T-cell (primary cell): ENCODE results near the gene JAZF1. TPM values are rescaled to one million over a fixed set of nuclear protein-coding genes. Genes with fewer than 3 reads are reported as not detected.

Source experiments
- ATAC-seq, 4 experiments: fragments of 200-7000 bp in 3 of 4; fragments of 150-1000 bp in 1 of 4; cut with Tn5 transposase; replicated peaks in 1 of 4; 1 replicate in 3 of 4; 2 replicates in 1 of 4; pipeline ENCODE4 v1.10.0; 2021; ENCODE audit warnings: moderate library complexity in 3 of 4, mild to moderate bottlenecking in 2 of 4, moderate number of reproducible peaks in 1 of 4
- CTCF ChIA-PET, 2 donors: fragments of 300-600 bp; sonication (Branson Sonifier 250); formaldehyde crosslinking; loops; one replicate each; lab custom pipeline; 2022; ENCODE audit warnings: antibody characterized with exemption in 2 of 2; lab: Charles Lee
- POLR2A ChIA-PET, 2 donors: fragments of 300-600 bp; sonication (Branson Sonifier 250); formaldehyde crosslinking; loops; one replicate each; lab custom pipeline; 2022; ENCODE audit warnings: antibody characterized with exemption in 2 of 2; lab: Charles Lee
- DNase-seq, 35 experiments: peaks; one replicate each; pipeline versions ENCODE4 v3.0.0 to v3.0.0-alpha.2; 2013 to 2023
- H3K27ac ChIP-seq: one replicate; pipeline ENCODE4 v1.5.1; 2013; ENCODE audit warnings: low read length
- H3K27me3 ChIP-seq, 2 experiments: replicated peaks in 1 of 2; 1 replicate in 1 of 2; 2 replicates in 1 of 2; pipeline versions ENCODE4 v1.6.1 to v1.7.0; 2013; ENCODE audit warnings: low read length in 1 of 2, mixed read lengths in 1 of 2; ENCODE audit not compliant: control insufficient read depth in 2 of 2, insufficient read depth in 2 of 2; ENCODE audit errors: extremely low read depth in 1 of 2
- H3K36me3 ChIP-seq, 2 donors: 1 replicate in 1 of 2; 2 replicates in 1 of 2; pipeline versions ENCODE4 v1.6.1 to v1.7.0; 2013; ENCODE audit warnings: low read length in 1 of 2; ENCODE audit not compliant: control insufficient read depth in 2 of 2, insufficient read depth in 1 of 2; ENCODE audit errors: extremely low read depth in 1 of 2
- H3K4me1 ChIP-seq, 2 experiments: 1 replicate in 1 of 2; 2 replicates in 1 of 2; pipeline versions ENCODE4 v1.6.1 to v1.7.0; 2013; ENCODE audit warnings: low read length in 2 of 2, mixed read lengths in 1 of 2; ENCODE audit not compliant: insufficient read depth in 2 of 2, control insufficient read depth in 1 of 2; ENCODE audit errors: extremely low read depth in 1 of 2
- H3K4me3 ChIP-seq, 2 donors: 1 replicate in 1 of 2; 2 replicates in 1 of 2; pipeline versions ENCODE4 v1.5.1 to v1.7.0; 2013; ENCODE audit warnings: mild to moderate bottlenecking in 2 of 2, low read length in 1 of 2, moderate library complexity in 1 of 2; ENCODE audit not compliant: control insufficient read depth in 1 of 2; ENCODE audit errors: extremely low read depth in 1 of 2
- H3K9me3 ChIP-seq: 2 replicates; pipeline ENCODE4 v1.7.0; 2013
- H3K27ac Mint-ChIP-seq, 2 donors: one replicate each; pipeline ENCODE4 v1.8.0; 2020 to 2021; ENCODE audit warnings: mild to moderate bottlenecking in 2 of 2, mixed read lengths in 2 of 2
- H3K27me3 Mint-ChIP-seq, 2 donors: one replicate each; pipeline ENCODE4 v1.8.0; 2021 to 2022; ENCODE audit warnings: mixed read lengths in 2 of 2
- H3K36me3 Mint-ChIP-seq: one replicate; pipeline ENCODE4 v1.8.0; 2021; ENCODE audit warnings: mixed read lengths
- H3K4me1 Mint-ChIP-seq, 3 donors: one replicate each; pipeline ENCODE4 v1.8.0; 2020 to 2022; ENCODE audit warnings: mixed read lengths in 3 of 3, mild to moderate bottlenecking in 1 of 3
- H3K4me3 Mint-ChIP-seq, 3 donors: one replicate each; pipeline ENCODE4 v1.8.0; 2020 to 2022; ENCODE audit warnings: mild to moderate bottlenecking in 3 of 3, mixed read lengths in 3 of 3, moderate library complexity in 3 of 3
- H3K9me3 Mint-ChIP-seq, 3 donors: one replicate each; pipeline ENCODE4 v1.8.0; 2020 to 2022; ENCODE audit warnings: mixed read lengths in 3 of 3
- WGBS: methylation state at CpG from one replicate; pipeline ENCODE4 v1.1.5; 2013; ENCODE audit warnings: missing lambda C conversion rate; ENCODE audit not compliant: insufficient coverage; 5-methylcytosine and 5-hydroxymethylcytosine counted together
- total RNA-seq, 35 experiments: library from RNA in 6 of 35; stranded (reverse) in 6 of 35; fragments of 120-200 nt in 1 of 35; gene quantifications; one replicate each; pipeline versions ENCODE4 v1.2.1 to v1.2.4 and lab custom pipeline; 2013 to 2026

JAZF1 gene
- total RNA-seq, 5 donors from 2014 or later (not counting 1 experiment from before 2014, with no cell fraction given), result 9.6 to 22.1 (median 15.9) TPM

DNA sequence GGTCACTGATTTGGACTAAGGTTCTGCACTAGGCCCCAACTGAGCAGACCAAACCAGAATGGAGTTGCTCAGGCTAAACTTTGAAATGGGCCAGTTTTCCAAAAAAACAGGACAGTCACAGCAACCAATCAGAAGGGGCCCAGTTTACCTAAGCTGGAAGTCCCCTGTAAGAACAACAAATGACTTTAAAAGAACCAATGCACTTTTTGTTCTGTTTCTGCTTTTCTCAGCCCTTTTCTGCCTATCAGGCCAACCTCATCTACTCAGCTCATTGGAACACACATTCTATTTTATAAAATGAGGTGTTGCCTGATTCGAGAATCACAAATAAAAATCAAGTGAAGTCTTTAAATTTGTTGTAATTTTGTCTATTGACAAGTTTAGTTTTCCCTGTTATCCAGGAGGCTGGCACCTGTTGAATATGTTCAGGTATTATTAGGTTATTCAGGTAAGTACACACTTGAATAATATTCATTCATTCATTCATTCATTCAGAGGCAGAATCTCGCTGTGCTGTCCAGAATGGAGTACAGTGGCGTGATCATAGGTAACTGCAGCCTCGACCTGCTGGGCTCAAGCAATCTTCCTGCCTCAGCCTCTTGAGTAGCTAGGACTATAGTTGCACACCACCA, 271.9 kb downstream of the JAZF1 start:
- DNase-seq (no peak), ATAC-seq (no peak)
- no peaks in the 10 kb centered on the region for H3K9me3 ChIP-seq
- H3K27me3 ChIP-seq, result no peaks in the 10 kb centered on the region
- Mint-ChIP-seq H3K27ac (no peak overlapping the region), H3K27me3 (no peaks in the 10 kb centered on the region), H3K4me1 (no peaks in the 10 kb centered on the region), H3K36me3 (no peaks in the 10 kb centered on the region), H3K9me3 (no peaks in the 10 kb centered on the region), H3K4me3 (no peak overlapping the region)
- no peaks in the 10 kb centered on the region for H3K36me3 ChIP-seq
- CTCF ChIA-PET, result interaction anchor here in 1 of 2 donors (0.6 kb wide), 1 partner anchor 716 kb away, joined by 3 read pairs; no protein-coding TSS in a partner anchor
- H3K4me1 ChIP-seq, result no peaks in the 10 kb centered on the region
- POLR2A ChIA-PET, result no interaction called here
- WGBS, result no CpG with 5 or more reads among the region's 4 CpGs
- H3K27ac ChIP-seq, result no peak overlapping the region
- H3K4me3 ChIP-seq, result no peak overlapping the region

DNA sequence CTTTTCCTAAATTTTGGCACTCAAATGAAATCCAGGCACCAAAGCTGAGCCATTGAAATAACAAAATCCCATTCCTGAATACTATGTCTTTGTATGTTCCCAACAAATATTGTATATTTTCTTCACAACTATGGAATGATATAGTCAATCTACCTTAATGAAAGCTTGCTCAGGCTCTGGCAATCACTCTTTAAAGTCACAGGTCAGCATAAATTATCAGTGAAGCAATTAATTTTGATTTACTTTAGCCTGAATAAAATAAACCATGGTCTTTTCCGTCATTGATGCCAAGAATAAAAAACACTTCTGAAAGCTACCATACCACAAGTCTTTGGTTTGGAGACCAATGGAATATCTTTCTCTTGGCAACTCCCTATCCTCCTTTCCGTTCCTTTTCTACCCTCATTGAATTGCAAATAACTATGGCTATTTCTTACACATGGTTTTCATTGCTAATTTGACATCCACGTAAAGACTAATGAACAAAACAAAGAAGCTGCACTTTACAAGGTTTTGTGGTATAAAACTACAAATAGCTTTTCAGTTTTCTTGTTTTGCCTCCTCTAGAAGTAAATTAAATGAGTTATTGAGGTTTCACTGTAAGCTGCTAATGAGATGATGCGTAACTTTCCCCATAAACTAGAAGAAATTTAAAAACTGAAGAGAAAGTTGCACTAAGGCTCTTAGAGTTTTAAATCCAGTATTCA, 274.1 kb downstream of the JAZF1 start:
- ChIA-PET CTCF (no interaction called here), POLR2A (no interaction called here)
- peaks cover 2 to 6% (median 6%) of the 10 kb centered on the region in 3 donors for H3K4me1 Mint-ChIP-seq
- DNase-seq (no peak), ATAC-seq (no peak)
- H3K4me1 ChIP-seq, result peaks cover 0 to 3% of the 10 kb centered on the region in 2 experiments
- H3K36me3 ChIP-seq, result no peaks in the 10 kb centered on the region
- no peaks in the 10 kb centered on the region for H3K9me3 Mint-ChIP-seq
- H3K36me3 Mint-ChIP-seq, result no peaks in the 10 kb centered on the region
- no peak overlapping the region for H3K27ac ChIP-seq
- no peak overlapping the region for H3K27ac Mint-ChIP-seq
- H3K4me3 Mint-ChIP-seq, result no peak overlapping the region
- no peaks in the 10 kb centered on the region for H3K27me3 Mint-ChIP-seq
- H3K4me3 ChIP-seq, result no peak overlapping the region
- WGBS, result no CpG with 5 or more reads among the region's 4 CpGs
- no peaks in the 10 kb centered on the region for H3K27me3 ChIP-seq
- H3K9me3 ChIP-seq, result no peaks in the 10 kb centered on the region

DNA sequence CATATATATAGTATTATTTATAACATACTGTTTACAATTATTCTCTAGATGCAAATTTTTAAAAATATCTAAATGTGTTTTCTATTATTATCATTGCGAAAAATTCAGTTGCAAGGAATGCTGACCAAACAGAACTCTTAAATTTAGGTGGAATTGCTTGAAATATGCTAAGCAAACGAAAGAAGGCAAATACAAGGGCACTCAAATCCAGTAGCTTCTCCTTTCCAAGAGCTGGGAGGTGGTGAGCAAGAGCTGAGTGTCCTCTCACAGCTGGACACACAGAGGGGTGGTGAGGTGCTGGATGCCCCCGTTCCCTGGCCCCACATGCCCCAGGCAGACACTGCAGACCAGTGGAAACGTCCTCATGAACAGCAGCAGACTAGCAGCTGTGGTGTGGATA, 274.6 kb downstream of the JAZF1 start:
- peaks cover 7 to 12% (median 12%) of the 10 kb centered on the region in 3 donors for H3K4me1 Mint-ChIP-seq
- H3K4me3 Mint-ChIP-seq, result no peak overlapping the region
- H3K4me3 ChIP-seq, result no peak overlapping the region
- no peaks in the 10 kb centered on the region for H3K27me3 Mint-ChIP-seq
- H3K27ac Mint-ChIP-seq, result no peak overlapping the region
- DNase-seq (no peak), ATAC-seq (no peak)
- CTCF ChIA-PET, result no interaction called here
- peaks cover 0 to 7% of the 10 kb centered on the region in 2 experiments for H3K4me1 ChIP-seq
- WGBS, result 93% methylated on average over 2 of the region's 4 CpGs
- H3K36me3 ChIP-seq, result no peaks in the 10 kb centered on the region
- H3K9me3 ChIP-seq, result no peaks in the 10 kb centered on the region
- H3K36me3 Mint-ChIP-seq, result no peaks in the 10 kb centered on the region
- H3K27ac ChIP-seq, result no peak overlapping the region
- H3K9me3 Mint-ChIP-seq, result no peaks in the 10 kb centered on the region
- no peaks in the 10 kb centered on the region for H3K27me3 ChIP-seq
- POLR2A ChIA-PET, result no interaction called here

DNA sequence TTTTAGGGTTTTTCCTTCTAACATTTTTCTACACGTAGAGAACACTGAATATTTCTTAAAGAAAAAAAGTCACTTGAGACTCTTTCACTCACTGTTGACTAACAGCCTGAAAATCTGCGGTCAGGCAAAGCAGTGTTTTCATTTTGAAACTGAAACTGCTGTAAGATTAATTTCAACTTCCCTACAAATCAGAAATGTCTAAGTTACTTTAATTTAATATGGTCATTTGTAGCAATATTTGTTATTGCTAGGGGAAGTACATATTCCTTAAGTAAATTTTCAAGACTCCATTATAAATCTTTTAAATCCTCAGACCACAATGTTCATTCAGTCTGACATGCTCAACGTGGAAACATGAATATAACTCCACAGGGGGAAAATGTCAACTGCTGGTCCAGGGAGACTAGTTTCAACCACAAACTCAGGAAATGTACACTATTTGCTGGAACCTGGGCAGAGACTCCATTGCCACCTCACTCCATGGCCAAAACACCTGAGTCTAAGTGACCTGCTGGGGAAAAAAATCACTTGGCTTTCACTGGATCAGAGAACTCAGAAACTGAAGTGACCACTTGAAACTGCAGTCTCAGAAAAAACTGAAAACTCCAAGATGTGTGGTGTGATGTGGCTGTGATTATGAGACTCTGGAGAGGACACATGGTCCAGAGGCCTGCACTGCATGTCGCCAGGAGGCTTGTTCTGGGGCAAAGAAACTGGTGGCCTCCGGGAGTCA, 279.4 kb downstream of the JAZF1 start:
- ChIA-PET POLR2A (interaction anchor here in 1 of 2 donors (0.6 kb wide), 1 partner anchor 64 kb away, joined by 4 read pairs; no protein-coding TSS in a partner anchor), CTCF (interaction anchor here (0.6 to 0.7 kb wide), 2 partner anchors 80 to 683 kb away, joined by 3 to 8 read pairs; no protein-coding TSS in a partner anchor)
- Mint-ChIP-seq H3K9me3 (no peaks in the 10 kb centered on the region), H3K27ac (peak overlapping the region; percentile 65 to 85), H3K36me3 (no peaks in the 10 kb centered on the region), H3K4me1 (peaks cover 35 to 49% (median 37%) of the 10 kb centered on the region in 3 donors), H3K27me3 (no peaks in the 10 kb centered on the region), H3K4me3 (peak overlapping the region; percentile 40 to 59 (median 49))
- Histone ChIP-seq H3K4me1 (peaks cover 4 to 21% of the 10 kb centered on the region in 2 experiments), H3K27me3 (no peaks in the 10 kb centered on the region), H3K27ac (peak overlapping the region; percentile 56), H3K36me3 (no peaks in the 10 kb centered on the region), H3K9me3 (no peaks in the 10 kb centered on the region), H3K4me3 (peak overlapping the region in 1 of 2 donors; percentile 4)
- ATAC-seq, result peak; percentile 30 to 81 (median 58)
- DNase-seq, result peak in 10 of 35 experiments; percentile 3 to 47 (median 14)
- 42% methylated on average over 3 of the region's 5 CpGs for WGBS

DNA sequence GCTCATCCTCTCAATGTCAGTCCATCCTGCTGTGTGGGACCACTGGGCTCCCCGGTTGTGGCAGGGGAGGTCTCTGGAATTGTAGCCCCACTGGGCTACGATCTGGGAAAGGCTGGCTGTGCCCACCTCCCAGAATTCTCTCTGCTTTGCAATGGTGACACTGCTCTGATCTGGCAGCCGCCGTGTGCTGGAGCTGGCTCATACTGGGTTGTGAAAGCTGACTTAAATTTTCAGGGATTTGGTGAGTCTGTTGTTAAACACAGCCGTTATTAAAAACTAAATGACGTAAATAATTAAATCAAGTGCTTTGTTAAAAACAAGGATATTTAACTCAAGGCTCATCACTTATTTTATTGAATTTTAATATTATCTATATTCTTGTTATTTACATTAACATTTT, 280.6 kb downstream of the JAZF1 start:
- Histone ChIP-seq H3K27ac (no peak overlapping the region), H3K4me1 (peaks cover 4 to 21% of the 10 kb centered on the region in 2 experiments)
- H3K36me3 Mint-ChIP-seq, result peaks cover 5% of the 10 kb centered on the region

DNA sequence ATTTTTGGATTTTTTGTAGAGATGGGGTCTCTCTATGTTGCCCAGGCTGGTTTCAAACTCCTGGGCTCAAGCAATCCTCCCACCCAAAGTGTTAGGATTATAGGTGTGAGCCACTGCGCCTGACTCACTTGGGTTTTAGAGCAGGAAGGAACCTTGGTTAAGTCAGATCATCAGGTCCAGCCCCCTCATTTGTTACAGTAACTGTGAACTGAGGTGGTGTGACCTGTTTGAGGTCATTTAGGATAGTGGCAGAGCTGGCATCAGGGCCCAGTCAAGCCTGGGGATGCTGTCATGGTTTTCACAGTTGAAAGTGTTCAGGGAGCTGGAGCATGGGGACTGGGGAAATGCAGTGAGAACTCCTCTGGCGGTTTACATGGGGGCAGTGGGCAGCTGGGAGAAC, 281.0 kb downstream of the JAZF1 start:
- Histone ChIP-seq H3K4me1 (peaks cover 4 to 21% of the 10 kb centered on the region in 2 experiments), H3K9me3 (no peaks in the 10 kb centered on the region), H3K27ac (no peak overlapping the region), H3K4me3 (no peak overlapping the region), H3K27me3 (no peaks in the 10 kb centered on the region), H3K36me3 (no peaks in the 10 kb centered on the region)
- peaks cover 5% of the 10 kb centered on the region for H3K36me3 Mint-ChIP-seq
- H3K27me3 Mint-ChIP-seq, result no peaks in the 10 kb centered on the region
- POLR2A ChIA-PET, result no interaction called here
- DNase-seq (peak in 14 of 35 experiments; percentile 1 to 31 (median 12)), ATAC-seq (peak in 3 of 4 experiments; percentile 22 to 51 (median 31))
- WGBS, result 78% methylated on average over 1 of the region's 2 CpGs
- H3K9me3 Mint-ChIP-seq, result no peaks in the 10 kb centered on the region
- peak overlapping the region in 1 of 2 donors; percentile 23 for H3K27ac Mint-ChIP-seq
- CTCF ChIA-PET, result no interaction called here
- peak overlapping the region in 1 of 3 donors; percentile 37 for H3K4me3 Mint-ChIP-seq
- H3K4me1 Mint-ChIP-seq, result peaks cover 40 to 57% (median 45%) of the 10 kb centered on the region in 3 donors

More for the DNA sequence above, 280.6 kb downstream of the JAZF1 start:
- ATAC-seq (no peak), DNase-seq (no peak)
- H3K9me3 ChIP-seq, result no peaks in the 10 kb centered on the region
- Mint-ChIP-seq H3K9me3 (no peaks in the 10 kb centered on the region), H3K4me1 (peaks cover 40 to 57% (median 45%) of the 10 kb centered on the region in 3 donors), H3K27ac (peak overlapping the region in 1 of 2 donors; percentile 34), H3K4me3 (no peak overlapping the region), H3K27me3 (no peaks in the 10 kb centered on the region)
- H3K36me3 ChIP-seq, result no peaks in the 10 kb centered on the region
- ChIA-PET CTCF (no interaction called here), POLR2A (no interaction called here)
- H3K27me3 ChIP-seq, result no peaks in the 10 kb centered on the region
- 83% methylated on average over 2 of the region's 6 CpGs for WGBS
- H3K4me3 ChIP-seq, result no peak overlapping the region
